DMS153 (cell line): ENCODE data around the gene GPATCH8.
A peak's percentile ranks its signal among the peaks of the same experiment; 100 is the strongest.
"Not testable (repeated sequence)": the region's sequence is repeated elsewhere in the genome, so short reads cannot be mapped to it uniquely, and the experiment has no call there.

Experiments
- DNase-seq: peaks from one replicate; lab custom pipeline; 2025; lab: John Stamatoyannopoulos, UW

The GPATCH8 gene

DNA sequence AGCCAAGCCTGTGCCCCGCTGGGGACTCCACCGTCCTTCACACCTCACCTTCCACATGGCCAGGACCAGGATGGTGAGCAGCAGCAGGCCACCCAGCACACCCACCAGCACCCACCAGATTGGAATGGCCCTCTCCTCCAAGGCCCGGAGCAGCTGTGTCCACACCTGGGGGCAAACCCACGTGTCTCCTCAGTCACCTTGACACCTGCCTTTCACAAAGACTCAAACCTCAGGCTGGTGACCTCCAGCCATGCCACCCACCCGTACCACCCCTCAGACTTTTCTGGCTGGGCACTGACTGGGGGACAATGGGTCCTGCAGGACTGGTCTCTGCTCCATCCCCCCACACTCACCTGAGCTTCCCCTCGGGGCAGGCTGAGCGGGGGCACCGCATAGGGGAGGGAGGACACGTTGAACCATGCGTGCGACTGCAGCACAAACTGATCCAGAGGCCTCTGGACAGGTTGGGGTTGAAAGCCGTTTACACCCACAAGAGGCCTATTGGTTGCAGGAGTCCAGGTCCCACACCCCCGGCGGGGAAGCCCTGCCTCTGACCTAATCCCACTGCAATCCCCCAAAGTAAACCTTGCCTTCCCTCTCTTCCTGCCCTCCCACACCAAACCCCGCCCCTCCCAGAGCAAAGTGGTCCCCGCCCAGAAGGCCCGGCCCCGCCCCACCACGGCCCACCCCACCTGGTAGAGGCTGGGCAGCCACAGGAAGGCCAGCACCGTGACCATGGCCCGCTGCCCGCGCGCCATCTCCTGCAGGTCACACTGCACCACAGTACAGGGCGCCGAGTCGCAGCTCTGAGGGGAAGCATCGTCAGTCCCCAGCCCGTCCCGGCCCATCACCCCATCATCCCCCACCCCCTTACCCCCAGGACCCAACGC is 128.7 kb downstream of the GPATCH8 start:
- DNase-seq: peak; percentile 31

DNA sequence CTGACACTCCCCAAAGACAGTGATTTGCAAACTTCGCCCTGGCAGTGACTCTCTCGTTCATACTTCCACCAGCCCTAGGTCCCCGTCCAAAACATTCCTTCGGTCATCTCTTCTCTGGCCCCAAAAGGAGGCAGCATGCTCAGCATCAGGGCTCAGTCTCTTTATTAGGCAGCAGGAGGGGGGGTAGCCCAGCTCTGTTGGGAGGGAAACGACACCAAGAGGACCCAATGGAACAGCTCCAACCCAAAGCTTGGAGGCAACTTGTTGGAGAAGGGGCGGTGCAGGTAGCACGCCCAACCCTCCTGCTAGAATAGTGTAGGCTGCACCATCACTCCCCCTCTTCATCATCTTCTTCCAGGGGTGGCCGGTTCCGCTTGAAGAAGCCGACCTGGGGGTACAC is 131.2 kb downstream of the GPATCH8 start:
- DNase-seq: no peak

DNA sequence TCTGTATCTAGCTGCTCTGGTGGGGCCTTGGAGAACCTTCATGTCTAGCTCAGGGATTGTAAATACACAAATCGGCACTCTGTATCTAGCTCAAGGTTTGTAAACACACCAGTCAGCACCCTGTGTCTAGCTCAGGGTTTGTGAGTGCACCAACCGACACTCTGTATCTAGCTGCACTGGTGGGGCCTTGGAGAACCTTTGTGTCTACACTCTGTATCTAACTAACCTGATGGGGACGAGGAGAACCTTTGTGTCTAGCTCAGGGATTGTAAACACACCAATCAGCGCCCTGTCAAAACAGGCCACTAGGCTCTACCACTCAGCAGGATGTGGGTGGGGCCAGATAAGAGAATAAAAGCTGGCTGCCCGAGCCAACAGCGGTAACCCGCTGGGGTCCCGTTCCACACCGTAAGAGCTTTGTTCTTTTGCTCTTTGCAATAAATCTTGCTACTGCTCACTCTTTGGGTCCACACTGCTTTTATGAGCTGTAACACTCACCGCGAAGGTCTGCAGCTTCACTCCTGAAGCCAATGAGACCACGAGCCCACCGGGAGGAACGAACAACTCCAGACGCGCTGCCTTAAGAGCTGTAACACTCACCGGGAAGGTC is 133.7 kb downstream of the GPATCH8 start:
- DNase-seq: not testable (repeated sequence)

DNA sequence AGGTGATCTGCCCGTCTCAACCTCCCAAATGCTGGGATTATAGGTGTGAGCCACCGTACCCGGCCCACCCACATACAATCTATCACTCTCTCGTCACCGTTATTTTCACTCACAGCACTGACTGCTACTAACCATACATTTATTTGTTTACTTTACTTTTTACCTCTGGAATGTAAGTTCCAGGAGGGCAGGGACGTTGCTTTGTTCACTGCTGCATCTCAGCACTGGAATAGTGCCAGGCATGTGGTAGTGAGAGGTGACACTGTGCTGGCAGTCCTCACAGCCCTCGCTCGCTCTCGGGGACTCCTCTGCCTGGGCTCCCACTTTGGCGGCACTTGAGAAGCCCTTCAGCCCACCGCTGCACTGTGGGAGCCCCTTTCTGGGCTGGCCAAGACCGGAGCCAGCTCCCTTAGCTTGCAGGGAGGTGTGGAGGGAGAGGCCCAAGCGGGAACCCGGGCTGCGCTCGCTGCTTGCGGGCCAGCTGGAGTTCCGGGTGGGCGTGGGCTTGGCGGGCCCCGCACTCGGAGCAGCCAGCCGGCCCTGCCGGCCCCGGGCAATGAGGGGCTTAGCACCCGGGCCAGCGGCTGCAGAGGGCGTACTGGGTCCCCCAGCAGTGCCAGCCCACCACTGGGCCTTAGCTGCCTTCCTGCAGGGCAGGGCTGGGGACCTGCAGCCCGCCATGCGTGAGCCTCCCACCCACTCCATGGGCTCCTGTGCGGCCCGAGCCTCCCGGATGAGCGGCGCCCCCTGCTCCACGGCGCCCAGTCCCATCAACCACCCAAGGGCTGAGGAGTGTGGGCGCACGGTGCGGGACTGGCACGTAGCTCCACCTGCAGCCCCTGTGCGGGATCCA is 134.6 kb downstream of the GPATCH8 start:
- not testable (repeated sequence) for DNase-seq

DNA sequence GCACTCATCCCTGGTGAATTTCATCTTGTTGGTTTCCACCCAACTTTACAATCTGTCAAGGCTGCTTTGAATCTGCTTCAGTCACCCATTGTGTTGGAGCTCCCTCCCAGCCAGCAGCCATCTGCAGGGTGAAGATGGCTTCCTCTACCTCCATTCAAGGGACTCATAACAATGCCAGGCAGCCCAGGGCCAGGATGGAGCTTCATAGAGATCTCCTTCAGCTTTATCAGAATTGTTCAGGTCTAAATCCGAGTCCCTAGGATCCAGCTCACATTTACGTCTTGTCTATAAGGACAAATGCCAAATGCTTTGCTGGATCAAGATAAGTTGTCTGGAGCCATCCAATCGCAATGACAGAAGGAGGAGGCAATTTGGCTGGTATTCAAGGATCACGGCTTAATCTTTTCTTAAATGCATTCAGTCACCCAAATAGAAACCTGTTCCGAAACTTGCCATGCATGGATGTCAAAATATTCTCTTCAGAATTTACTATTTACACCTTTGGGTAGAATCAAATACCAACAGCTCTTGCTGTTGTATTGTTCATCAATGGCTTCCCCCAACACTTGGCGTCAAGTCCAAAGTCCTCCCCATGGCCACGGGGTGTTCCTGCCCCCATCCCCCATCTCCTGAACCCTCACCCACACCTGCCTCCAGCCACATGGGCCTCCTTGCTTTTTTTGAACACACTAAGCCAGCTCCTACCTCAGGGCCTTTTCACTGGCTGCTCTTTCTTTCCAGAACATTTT is 135.8 kb downstream of the GPATCH8 start:
- DNase-seq: no peak

DNA sequence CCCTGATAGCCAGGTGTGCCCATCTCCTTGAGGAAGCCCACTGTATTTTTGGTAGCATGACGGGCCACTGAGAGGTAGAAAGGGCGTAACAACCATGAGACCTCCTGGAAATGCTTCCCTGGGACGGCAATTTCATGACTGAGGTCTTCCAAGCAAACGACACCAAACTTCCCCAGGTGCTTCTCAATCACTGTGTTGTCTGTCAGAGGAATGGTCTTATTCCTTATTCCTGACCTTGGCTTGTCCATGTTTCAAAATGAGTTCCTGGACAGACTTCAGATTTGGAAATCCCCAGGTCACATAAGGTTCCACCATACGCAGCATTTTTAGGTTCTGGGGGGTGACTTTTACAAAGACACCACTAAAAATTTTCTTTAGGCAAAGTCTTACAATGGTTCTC is 138.2 kb downstream of the GPATCH8 start:
- not testable (repeated sequence) for DNase-seq

DNA sequence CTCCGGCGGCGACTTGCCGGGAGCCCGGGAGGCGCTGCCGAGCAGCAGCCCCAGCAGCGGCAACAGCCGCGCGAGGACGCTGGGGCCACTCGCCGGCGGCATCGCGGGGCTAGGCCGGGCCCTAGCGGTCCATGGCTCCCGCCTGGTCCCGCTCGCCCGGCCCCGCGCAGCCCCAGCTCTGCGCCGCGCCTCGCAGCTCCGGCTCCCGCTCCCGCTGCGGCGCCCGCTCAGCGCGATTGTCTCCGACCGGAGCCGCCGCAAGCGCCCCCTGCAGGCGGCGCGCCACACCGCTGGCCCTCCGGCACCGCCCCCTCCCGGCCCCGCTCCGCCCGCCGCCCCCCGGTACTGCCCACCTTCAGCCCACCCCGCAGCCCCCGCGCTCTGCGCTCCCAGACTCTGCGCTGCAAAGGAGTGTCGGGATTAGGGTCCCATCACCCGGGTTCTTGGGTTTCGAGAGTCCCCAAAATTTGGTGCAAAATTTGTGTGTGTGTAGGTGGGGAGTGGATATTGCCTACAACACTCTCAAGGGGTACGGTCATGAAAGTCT is 139.5 kb downstream of the GPATCH8 start, which contains the start of gene FAM171A2:
TSS of gene FAM171A2 (minus strand) at position 241 of the 547 bp plus-strand sequence. CDS start at position 102, 139 bp downstream.
- no peak for DNase-seq

DNA sequence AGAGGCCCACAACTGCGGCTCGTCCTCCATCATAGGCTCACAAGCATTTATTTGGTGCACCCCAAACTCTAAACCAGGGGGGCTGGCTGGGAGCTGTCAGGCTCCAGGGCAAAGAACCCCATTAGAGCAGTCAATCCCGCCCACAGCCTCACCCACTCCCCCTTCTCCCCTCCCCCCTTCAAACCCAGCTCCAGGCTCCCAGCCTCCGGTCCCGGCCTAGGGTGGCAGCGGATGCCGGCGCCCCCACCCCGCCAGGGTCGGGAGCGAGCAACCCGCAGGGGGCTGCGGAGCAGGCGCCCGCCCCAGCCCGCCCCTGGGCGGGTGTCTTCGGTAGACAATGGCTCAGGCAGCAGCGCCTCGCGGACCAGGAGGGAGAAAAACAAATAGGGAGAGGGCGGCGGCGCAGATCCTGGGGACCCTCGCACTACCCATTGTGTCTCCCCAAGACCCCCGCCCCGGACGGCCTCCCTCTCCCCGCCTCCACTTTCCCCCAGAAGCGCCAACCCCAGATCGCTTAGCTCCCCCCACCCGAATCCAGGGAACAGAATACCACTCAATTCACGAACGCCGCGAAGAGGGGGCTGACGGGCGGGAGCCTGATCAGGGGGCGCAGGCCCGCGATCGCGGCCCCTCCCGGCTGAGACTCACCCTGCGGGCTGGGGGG is 140.1 kb downstream of the GPATCH8 start:
- DNase-seq: no peak

DNA sequence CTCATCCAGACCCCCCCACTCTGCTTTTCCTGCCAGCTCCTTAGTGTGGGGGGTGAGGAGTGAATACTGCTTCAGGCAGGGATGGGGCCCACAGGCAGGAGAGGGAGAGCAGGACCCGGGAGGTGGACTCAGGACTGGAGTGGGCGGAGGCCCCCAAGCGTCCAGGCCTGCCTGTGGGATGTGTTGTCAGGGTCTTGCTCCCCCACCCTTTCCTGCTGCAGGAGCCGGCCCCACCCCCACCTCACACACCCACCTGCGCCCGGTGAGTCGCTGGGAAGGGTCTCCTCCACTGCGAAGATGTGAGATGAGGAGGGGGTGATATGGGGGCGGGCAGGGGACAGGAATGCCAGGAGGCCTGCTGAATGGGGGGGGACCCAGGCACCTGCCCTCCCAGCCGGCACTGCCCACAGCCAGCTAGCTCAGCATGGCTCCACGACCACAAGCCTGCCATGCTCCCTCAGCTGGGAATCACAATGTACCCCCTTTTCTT is 140.7 kb downstream of the GPATCH8 start:
- no peak for DNase-seq

DNA sequence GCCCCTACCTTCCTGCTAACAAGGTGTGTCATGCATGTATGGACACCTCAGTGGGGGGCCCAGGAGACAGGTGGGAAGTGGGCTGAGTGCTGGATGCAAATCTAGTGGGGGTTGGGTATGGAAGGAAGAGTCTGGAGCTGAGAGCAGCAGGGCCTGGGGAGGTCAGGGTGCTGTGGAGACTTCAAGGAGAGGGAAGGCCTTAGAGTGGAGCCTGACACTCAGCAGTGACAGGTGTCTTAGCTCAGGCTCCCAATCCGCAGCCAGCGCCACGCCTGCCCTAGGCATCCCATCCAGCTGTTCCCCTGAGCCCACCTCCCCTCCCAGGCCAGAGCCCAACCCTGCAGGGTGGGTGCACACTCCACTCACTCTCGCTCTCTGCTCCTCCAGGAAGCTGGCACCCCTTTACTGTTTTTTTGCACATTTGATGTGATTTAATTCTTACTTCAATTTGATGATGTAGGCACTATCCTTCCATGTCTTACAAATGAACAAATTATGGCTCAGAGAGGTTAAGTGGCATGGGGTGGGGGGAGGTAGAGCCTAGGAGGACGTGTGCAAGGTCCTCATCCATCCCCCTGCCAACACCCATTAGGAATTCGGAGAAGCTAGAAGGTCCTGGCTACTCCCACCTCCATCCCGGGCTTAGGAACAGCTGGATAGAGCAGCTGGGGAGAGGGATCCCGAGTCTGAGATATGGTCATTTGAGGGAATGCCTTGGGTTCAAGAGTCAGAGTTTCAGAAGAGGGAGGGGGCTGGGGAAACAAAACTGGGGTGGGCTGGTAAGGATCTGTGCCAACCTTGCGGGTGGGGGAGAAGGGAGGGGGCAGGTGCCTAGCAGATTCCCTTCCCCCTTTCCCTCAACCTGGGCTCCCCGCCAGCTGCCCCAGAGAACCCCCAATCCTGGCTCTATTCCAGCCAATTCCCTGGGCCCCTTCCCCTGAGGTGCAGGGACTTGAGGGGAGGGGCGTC is 141.6 kb downstream of the GPATCH8 start:
- no peak for DNase-seq

DNA sequence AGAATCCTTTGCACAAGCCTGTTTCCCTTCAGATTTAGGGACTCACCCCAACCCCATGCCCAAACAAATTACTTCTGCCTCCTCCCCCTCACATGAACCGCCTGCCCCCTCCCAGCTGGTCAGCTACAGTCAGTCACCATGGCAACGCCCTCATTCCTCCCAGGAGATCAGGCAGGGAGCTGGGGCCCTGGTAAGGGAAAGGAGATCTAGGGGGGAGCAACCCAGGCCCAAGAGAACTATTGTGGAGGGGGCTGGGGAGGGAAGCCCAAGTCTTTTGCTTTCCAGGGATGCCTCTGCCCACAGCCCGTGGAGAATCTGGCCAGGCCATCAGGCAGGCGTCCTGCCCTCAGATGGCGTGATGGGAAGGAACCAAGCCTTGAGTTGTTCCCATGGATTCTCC is 142.4 kb downstream of the GPATCH8 start:
- no peak for DNase-seq

DNA sequence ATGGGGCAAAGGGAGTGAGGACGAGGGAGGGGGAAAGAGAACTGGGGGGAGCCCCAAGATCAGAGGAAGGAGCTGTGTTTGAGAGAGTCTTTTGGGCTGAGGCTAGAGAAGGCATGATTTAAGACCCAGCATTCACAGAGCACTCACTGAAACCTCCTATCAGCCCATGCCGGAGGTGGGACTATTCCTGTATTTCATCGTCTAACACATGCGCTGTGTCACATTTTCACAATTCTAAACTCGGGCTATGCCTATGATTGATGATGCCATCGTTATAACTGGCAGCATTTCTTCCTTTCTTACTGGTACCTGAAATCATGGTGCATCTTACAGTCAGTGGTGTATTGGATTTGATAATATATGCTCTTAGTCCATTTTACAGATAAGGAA is 143.1 kb downstream of the GPATCH8 start:
- DNase-seq: no peak

DNA sequence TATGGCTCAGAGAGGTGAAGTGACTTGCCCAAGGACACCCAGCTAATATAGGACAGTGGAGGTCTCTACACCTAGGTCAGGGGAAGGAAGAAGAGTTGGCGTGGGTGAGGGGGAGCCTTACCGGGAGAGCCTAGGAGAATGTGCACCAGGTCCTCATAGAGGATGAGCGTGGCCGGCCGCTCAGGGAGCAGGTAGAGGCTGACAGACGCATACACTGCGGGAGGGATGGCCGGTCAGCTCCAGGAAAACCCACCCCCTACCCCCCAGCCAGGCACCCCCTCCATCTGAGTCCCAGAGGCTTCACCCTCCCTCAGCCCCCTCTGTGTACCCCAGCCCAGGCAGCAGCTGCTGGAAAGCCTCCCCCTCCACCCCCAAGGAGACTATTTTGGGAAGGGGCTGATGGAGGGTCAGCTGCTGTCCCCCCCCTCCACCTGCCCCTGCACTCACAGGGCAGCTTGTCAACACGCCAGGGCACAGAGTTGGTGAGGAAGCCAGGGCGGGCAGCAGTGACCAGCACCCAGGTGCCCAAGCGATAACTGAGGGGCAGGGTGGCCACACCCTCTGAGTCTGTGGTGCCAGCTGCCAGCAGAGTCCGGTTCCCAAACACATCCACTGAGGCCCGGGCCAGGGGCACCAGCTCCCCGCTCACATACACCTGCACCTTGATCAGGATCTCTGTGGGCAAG is 143.6 kb downstream of the GPATCH8 start:
- no peak for DNase-seq

DNA sequence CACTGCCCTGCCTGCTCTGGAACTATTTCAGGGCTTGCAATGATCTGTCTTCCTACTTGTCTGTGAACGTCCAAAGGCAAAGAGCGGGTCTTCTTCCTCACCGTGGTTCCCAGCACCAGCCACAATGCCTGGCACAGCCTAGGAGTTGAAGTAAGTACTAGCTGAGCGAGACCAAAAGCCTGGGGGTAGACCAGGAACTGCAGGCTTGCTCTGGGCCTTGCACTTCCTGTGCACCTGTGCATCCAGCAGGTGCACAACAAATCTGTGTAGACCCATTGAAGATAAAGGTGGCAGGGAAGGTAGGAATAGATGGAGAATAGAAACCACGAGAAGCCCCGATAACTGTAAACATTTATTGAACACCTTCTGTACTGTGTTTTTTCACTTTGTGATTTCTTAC is 144.2 kb downstream of the GPATCH8 start:
- no peak for DNase-seq

DNA sequence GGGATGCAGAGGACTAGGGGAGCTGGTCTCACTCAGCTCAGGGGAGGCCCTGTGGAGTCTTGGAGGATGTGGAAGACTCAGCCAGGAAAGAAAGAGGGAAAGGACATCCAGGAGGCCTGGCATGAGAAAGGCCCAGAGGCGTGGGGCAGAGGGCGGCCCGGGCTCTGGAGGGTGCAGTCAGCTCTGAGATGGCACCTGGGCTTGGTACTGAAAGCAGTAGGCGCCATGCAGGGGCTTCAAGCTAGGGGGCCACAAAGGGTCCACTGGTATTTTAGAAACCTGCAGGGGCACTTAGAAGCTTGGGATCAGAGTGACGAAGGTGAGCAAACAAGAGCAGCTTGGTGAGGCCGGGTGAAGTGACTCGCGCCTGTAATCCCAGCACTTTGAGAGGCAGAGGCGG is 145.1 kb downstream of the GPATCH8 start:
- DNase-seq: no peak

DNA sequence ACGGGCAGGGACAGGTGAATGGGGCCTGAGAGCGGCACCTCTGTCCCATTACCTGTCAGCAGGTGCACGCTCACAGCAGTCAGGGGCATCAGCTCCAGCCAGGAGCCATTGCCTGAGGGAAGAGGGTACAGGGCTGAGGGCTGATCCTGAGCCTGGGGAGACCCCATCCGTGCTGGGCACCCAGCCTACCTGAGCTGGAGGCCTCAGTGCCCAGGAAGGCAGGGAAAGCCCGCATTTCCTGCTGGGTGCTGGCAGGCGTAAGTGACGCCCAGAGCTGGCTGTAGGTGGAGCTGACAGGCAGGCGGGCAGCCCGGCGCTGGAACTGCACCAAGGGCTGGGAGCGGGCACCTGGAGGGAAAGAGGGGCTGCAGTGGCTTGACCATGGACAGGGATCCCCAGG is 147.0 kb downstream of the GPATCH8 start:
- DNase-seq: no peak

DNA sequence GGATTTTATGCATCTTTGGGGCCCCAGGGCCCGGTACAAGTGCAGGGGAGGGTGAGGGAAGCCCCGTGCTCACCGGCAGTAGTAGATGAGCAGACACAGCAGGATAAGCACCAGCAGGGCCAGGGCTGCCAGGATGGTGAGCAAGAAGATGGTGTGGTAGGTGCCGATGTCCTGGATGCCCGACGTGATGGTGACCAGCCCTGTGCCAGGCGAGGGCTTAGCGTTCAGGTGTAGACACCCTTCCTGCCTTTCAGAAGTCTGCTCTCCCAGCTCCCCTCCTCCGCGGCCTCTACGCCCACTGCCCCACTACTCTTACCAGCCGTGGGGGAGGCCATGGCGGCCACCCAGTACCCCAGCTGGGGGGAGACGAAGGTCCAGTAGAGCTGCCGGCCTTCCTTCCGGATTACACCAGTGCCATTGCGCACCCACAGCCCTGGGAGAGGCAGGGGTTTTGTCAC is 147.5 kb downstream of the GPATCH8 start:
- no peak for DNase-seq

DNA sequence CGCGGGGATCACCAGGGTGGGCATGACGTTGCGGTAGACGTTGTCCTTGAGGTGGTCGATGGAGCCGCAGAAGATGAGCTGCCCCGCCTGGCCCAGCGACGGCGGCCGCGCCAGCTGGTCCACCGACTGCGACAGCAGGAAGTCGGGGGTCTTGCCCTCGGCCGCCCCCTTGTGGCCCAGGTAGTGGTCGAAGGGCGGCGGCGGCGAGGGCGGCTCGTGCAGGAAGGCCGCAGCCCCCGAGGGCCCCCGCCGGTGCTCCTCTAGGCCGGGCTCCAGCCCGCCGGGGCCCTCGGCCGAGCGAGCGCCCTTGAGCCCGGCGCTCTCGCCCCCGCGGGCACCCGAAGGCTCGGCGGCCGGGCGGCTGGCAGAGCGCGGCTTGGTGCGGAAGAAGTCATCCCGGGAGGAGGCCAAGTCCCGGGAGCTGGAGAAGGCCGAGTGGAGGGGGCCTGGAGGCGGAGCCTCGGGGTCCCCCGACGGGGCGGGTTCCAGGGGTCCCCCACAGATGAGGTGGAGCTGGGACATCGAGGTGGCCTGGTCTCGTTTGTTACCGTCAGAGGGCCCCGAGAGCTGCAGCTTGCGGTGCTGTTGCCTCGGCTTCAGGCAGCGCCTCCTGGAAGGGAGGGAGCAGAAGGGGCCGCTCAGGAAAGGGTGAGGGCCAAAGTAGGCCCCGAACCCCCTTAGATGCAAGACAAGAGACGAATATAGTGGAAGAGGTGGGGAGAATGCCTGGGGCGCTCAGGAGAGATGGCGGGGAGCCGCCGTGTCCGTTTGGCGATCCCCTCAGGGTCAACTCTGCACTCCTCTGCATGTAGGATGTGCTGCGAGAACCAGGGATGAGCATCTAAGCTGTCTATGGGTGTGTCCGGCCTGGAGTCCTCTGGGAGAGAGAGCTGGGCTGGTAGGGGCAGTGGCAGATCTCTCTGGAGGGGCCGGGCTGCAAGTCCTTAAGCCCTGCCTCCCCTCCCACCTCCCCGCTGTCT is 148.3 kb downstream of the GPATCH8 start:
- no peak for DNase-seq
